Measurements from ENCODE around the gene MRPL38.
A peak's percentile ranks its signal among the peaks of the same experiment; 100 is the strongest.

The MRPL38 gene

GRCh38 chr17:75917917-75918445 is 13.3 kb upstream of the MRPL38 start:
- no peak for DNase-seq

- DNase-seq = no peak
Measured at GRCh38 chr17:75917141-75917916, 12.6 kb upstream of the MRPL38 start.

GRCh38 chr17:75915268-75915667 is 10.6 kb upstream of the MRPL38 start:
- DNase-seq = no peak

GRCh38 chr17:75914643-75915267 is 10.1 kb upstream of the MRPL38 start:
- no peak for DNase-seq

DNA sequence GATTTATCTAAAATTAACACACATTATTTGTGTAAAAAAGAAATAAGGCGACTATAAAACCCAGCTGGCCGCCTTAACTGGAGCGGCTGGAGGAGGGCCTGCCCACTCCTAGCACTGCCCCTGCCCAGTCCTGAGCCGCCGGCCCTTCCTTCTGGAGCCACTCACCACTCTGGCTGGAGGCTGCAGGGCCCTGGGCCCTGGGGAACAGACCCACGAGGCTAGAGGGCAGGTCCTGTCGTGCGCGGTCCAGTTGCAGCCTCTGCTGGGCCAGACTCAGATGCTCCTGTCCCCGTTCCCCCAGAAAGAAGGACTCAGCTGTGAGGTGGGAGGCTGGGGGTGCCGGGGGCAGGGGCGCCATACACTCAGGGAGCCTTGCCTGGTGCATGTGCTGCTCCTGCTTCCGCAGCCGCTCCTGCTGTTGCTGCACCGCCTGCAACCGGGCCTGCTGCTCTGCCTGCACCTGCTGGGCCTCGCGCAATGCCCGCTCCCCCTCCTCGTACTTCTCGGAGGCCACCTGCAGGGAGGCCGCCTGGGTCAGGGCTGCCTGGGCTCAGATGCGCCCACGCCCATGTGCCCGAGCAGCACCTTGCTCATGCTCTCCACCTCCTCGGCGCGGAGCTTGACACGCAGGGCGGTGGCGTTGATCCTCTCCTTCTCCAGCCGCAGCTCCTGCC is 9.0 kb upstream of the MRPL38 start:
- DNase-seq = no peak

- no peak for DNase-seq
Measured at GRCh38 chr17:75910699-75911098, 6.0 kb upstream of the MRPL38 start.

GRCh38 chr17:75909812-75910274 is 5.2 kb upstream of the MRPL38 start:
- no peak for DNase-seq

DNA sequence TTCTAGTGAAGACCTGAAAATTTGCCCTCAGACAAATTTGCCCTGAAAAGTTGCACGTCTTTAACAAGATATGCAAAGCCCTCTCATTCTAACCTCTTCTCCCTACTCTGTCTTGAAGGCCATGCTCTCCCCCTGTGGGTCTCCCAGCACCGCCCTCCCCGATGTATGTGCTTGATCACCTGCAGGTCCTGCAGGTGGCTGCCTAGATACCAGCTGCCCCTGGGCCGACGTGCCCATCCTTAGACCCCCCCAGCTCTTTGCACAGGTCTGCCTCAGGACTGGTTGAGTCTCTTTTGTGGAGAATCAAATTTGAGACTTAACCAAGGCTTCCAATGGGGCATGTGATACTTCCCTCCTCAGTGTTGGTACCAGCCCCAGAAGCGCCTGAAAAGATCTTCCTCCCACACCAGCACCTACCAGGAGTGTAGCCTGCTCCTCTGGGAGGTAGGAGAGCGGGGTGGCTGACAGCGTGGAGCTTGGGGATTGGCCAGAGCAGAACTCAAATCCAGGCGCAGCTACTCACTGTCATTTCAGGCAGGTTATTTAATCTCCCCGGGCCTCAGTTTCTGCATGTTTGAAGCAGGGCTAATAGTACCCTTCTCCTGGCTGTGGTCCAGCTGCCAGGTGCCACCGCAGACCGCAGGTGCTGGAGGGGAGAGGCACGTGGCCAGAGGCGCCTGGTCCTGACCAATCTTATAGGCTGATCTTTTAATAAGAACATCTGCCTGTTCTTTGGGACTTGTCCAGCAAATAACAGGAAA is 4.5 kb upstream of the MRPL38 start:
- DNase-seq = peak; percentile 37

DNA sequence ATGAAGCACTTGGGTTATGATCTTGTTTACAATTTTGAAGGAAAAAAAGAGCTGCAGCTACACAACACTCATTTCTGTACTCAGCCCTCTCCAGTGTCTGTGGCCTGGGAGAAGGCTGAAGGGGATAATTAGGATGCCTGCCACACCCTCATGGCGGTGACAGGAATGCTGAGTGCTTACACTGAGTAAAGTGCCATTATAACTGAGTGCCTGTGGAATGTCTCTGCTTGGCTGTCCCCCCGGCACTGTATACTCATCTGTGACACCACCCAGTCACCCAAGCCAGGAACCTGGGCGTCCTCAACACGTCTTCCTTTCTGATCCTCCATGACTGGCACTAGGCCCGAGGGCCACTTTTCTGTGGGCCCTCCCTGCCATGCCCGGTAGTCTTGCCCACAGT is 3.5 kb upstream of the MRPL38 start:
- peak; percentile 75 for DNase-seq

GRCh38 chr17:75906143-75906884 is 1.6 kb upstream of the MRPL38 start:
- no peak for DNase-seq

DNA sequence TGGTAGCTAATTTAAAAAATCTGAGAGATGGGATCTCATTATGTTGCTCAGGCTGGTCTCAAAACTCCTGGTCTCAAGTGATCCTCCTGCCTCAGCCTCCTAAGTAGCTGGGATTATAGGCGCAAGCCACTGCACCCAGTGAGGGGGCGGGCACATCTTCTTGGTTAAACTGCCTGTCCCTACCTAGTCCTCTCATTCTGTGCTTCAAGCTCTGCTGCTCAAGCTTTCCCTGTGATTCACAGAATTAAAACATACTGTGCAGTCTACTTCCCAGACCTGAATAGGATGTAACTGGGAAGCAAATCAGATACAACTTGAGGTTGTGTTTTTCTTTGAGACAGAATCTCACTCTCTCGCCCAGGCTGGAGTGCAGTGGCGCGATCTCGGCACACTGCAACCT is 2.3 kb downstream of the MRPL38 start:
- DNase-seq = no peak

DNA sequence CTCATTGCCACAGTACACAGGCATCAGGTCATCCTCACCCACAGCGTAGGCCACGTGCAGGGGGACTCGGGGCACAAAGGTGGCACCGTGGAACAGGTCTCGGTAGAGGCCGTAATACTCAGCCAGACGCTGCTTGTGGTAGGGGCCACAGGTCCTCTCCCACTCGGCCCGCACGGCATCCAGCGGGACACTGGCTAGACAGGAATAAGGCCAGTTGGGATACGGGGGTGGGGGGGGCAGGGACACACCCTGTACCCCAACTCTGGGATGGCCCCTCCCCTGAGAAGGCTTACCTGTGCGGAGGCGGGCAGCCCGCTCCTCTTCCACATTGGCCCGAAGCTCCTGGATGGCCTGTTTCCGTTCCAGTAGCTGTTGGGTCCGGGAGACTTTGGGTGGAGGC is 3.0 kb downstream of the MRPL38 start:
- DNase-seq = no peak

GRCh38 chr17:75900691-75901533 is 3.8 kb downstream of the MRPL38 start:
- DNase-seq = no peak

- no peak for DNase-seq
Measured at GRCh38 chr17:75899767-75900468, 4.8 kb downstream of the MRPL38 start.

DNA sequence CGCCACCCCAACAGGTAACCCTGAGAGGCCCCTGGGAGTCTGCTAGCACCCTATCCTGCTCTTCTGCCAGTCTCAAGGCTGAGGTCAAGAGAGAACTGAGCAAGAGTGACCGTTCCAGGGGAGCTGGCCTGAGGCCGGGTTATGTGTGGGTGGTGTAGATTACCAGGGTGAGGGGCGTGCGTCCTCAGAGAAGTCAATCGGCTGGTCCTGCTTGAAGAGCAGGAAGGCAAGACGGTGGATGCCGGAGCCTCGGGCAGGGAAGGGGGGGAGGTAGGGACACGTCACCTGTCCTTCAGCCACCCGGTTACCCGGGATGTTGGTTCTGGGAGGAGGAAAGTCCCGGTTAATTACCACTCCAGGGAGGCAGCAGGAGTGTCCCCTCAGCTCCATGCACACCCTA is 5.3 kb downstream of the MRPL38 start:
- DNase-seq = no peak

- no peak for DNase-seq
Measured at GRCh38 chr17:75898791-75899190, 5.9 kb downstream of the MRPL38 start.

GRCh38 chr17:75898065-75898464 is 6.6 kb downstream of the MRPL38 start:
- no peak for DNase-seq

DNA sequence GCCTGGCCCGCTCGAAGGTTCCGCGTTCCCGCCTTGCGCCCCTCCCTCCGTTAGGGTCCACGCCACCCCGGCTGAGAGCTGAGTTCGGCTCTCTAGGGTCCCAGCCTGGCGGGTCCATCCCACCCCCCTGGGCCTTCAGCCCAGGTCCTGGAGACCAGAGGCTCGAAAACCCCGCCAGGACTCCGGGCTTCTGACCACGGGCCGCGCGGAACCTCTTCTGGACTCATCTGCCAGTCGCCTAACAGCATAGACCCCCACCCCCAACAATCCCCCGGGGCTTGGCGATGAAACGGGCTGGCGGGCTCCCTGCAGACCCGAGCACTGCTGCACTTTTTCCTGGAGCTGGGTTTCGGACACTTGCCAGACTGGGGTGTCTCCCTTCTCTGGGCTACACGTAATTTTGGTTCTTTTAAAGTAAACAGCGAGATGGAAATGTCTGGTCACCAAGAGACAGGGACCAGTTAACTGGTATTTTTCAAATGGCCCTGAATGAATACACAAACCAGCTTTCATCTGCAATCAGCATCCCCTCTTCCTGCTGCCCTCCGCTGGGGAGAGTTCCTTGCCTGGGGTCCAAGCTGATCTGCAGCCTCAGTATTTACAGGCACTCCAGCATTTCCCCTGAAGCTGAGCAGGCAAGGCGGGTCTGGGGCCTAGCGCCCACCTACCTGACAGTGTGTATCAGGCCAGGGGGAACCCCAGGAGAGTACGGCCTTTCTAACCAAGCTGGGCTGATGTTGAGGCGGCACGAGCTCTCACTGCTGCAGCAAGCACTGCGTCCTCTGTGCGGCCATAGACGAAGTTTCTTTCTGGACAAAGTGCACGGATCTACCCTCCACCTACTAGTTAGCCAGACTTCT is 7.3 kb downstream of the MRPL38 start:
- no peak for DNase-seq

DNA sequence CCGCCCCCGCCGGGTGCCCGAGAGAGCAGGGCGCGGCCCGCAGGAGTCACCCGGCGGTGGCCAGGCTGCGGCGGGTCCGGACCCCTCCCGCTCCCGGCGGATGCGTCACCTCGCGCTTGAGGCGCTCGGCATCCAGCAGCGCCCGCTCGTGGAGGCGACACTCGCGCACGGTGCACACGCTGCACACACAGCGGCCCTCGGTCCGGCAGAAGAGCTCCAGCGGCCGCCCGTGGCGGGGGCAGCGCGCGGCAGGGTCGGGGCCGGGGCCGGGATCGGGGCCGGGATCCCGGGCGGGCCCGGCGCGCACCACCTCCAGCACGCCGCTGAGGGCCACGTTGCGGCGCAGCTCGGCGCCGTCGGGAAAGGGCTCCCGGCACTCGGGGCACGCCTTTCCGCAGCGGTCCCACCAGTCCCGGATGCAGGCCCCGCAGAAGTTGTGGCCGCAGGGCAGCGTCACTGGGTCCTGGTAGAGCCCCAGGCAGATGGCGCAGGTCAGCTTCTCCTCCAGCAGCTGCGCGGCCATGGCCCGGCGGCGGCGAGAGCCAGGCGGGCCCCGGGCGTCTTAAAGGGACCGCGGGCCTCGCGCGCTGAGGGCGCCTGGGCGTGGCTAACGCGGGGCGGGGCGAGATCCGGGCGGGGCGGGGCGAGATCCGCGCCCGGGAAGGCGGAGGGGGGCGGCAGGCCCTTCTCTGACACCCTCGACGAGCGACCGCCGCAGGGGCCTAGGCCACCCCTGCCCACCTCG is 8.1 kb downstream of the MRPL38 start, which contains the start of gene TRIM65:
TRIM65 (minus strand) TSS at position 537 of the 745 bp plus-strand sequence; CDS start at position 523, 14 bp downstream.
- DNase-seq = no peak
